ENCODE data around the gene KAT6B. TPM values are rescaled to one million over a fixed set of nuclear protein-coding genes. Genes with fewer than 3 reads are reported as not detected.

The KAT6B gene
- total and polyA plus RNA-seq, 2 of the 8 experiments (the other 6 are each of a cell fraction or from before 2014, with no cell fraction given), result 7.3 to 30.8 TPM

DNA sequence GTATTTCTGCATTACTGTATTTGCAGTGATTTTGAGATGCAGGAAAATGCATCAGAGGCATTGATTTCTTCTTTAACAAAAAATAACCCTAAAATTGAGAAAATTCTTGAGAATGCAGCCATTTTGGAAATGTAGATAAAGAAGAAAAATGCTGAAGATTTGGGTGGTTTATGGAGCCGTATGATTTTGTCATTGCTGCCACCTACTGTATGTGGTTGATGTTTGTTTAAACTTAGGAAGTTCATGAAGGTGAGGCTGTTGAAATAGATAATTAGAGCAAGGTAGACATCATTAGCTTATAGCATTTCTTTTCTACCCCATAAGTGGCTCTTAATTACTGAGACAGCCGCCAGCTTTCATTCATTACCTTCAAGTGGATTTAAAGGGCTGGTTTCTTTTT is 193.0 kb downstream of the KAT6B start:
- 79% methylated on average over 2 of the region's 2 CpGs; no CpG with 5 or more reads in 1 of the 2 experiments for WGBS, 2 experiments (ENCODE audit: extremely low coverage in 1 of 2, insufficient coverage in 1 of 2, insufficient read length in 1 of 2, insufficient replicate concordance in 2 of 2, low coverage in 1 of 2, low lambda C conversion rate in 2 of 2, missing lambda C conversion rate in 1 of 2)
- FAIRE-seq, result no peak

More for the DNA sequence above, 193.0 kb downstream of the KAT6B start:
- no peak overlapping the region for H2BK20ac ChIP-seq (ENCODE audit: low read length)
- no peaks in the 10 kb centered on the region for H4K20me1 ChIP-seq (replicated peaks in 1 of 2; ENCODE audit: control insufficient read depth in 1 of 2, insufficient read depth in 2 of 2, low read length in 2 of 2)
- no peaks in the 10 kb centered on the region for H3K9me3 ChIP-seq (ENCODE audit: insufficient read depth in 2 of 2, low read depth in 1 of 2, low read length in 1 of 2)
- H4K91ac ChIP-seq (replicated peaks; ENCODE audit: insufficient read length, low read length), result no peak overlapping the region
- no peak overlapping the region for H3K23ac ChIP-seq (ENCODE audit: insufficient read length)
- no peak overlapping the region for H2BK12ac ChIP-seq (ENCODE audit: low read depth, low read length)
- no peak overlapping the region for H3K56ac ChIP-seq (replicated peaks; ENCODE audit: insufficient read length, low read depth, low read length)
- no peak overlapping the region for H3K18ac ChIP-seq (ENCODE audit: extremely low read depth, low read length)
- H3K27ac ChIP-seq (ENCODE audit: low read depth, low read length), result no peak overlapping the region
- H3K23me2 ChIP-seq (ENCODE audit: low read depth, low read length), result no peaks in the 10 kb centered on the region
- no peak overlapping the region for H3K4me2 ChIP-seq (ENCODE audit: insufficient read depth in 1 of 2, low read depth in 2 of 2, low read length in 2 of 2)
- no peak overlapping the region for H2BK15ac ChIP-seq (ENCODE audit: low read length)
- ChIA-PET POLR2A (ENCODE audit: partially characterized antibody) (interaction anchor here (0.5 kb wide), 1 partner anchor 146 kb away, joined by 4 read pairs; no protein-coding TSS in a partner anchor), CTCF (ENCODE audit: partially characterized antibody) (interaction anchor here (0.7 to 4.9 kb wide), 16 partner anchors 10 to 902 kb away, joined by 3 to 44 read pairs (median 4); a partner anchor contains a TSS)
- no peak for DNase-seq (ENCODE audit: low read depth in 1 of 2, low spot score in 2 of 2)
- no peak overlapping the region for H2BK120ac ChIP-seq (replicated peaks; ENCODE audit: low read depth, low read length)
- peaks cover 0 to 4% (median 2%) of the 10 kb centered on the region in 4 experiments; a peak in 1 of 7 replicates for H3K4me1 ChIP-seq (replicated peaks in 1 of 4; ENCODE audit: control insufficient read depth in 3 of 4, insufficient read depth in 4 of 4, low read length in 3 of 4)
- no peak for TF ChIP-seq FOSL1 (IDR thresholded peaks at IDR 0.05; ENCODE audit: insufficient read depth, low read depth, low read length)
- no peak for TF ChIP-seq YY1 (IDR thresholded peaks at IDR 0.05; ENCODE audit: low read depth, low read length)
- peak; percentile 58 to 60 for TF ChIP-seq RAD21 (IDR thresholded peaks at IDR 0.05 in 1 of 2, conservative IDR thresholded peaks at IDR 0.05 in 1 of 2; ENCODE audit: low read depth in 2 of 2, low read length in 2 of 2)
- TF ChIP-seq SP4 (IDR thresholded peaks at IDR 0.05; ENCODE audit: low read length), result no peak
- H2AK5ac ChIP-seq (ENCODE audit: low read depth, low read length), result no peak overlapping the region
- H3K27me3 ChIP-seq (replicated peaks in 1 of 4; ENCODE audit: control insufficient read depth in 3 of 4, extremely low read depth in 1 of 4, insufficient read depth in 3 of 4, low read length in 3 of 4), result no peaks in the 10 kb centered on the region
- no peak overlapping the region for H3K4me3 ChIP-seq (ENCODE audit: extremely low read depth in 1 of 4, insufficient read depth in 2 of 4, low read depth in 3 of 4, low read length in 4 of 4)
- H3K4ac ChIP-seq (replicated peaks; ENCODE audit: insufficient read length, low read depth, low read length), result no peak overlapping the region
- no peak overlapping the region for H3K9ac ChIP-seq (replicated peaks in 1 of 4; ENCODE audit: extremely low read depth in 1 of 4, low read depth in 3 of 4, low read length in 3 of 4)
- no peak overlapping the region for H2AFZ ChIP-seq (ENCODE audit: low read length)
- H4K5ac ChIP-seq (ENCODE audit: insufficient read length, low read depth, low read length), result no peak overlapping the region
- peaks cover 0 to 10% (median 1%) of the 10 kb centered on the region in 4 experiments; a peak in 6 of 8 replicates for H3K36me3 ChIP-seq (ENCODE audit: control insufficient read depth in 2 of 4, insufficient read depth in 4 of 4, low read length in 3 of 4)
- H3K14ac ChIP-seq (ENCODE audit: insufficient read length), result no peak overlapping the region
- no peak overlapping the region for H2BK5ac ChIP-seq (ENCODE audit: low read depth, low read length)
- H3K79me1 ChIP-seq (ENCODE audit: low read depth, low read length), result no peaks in the 10 kb centered on the region
- no peaks in the 10 kb centered on the region for H3K79me2 ChIP-seq (ENCODE audit: control insufficient read depth in 1 of 2, insufficient read depth in 2 of 2, low read length in 2 of 2)
- no peak overlapping the region for H4K8ac ChIP-seq (ENCODE audit: extremely low read depth, insufficient read depth, low read length)

All from H1 (cell line).